HL-60/S4 (cell line): ENCODE results near the gene KRTAP10-3.
"Not testable (repeated sequence)": the region's sequence is repeated elsewhere in the genome, so short reads cannot be mapped to it uniquely, and the experiment has no call there.

Experiments used
- in situ Hi-C: fragments of 300-500 bp; cut with MboI; formaldehyde crosslinking; loops from 2 replicates; pipeline ENCODE4 v1.14.3; 2022; ENCODE audit warnings: low sequenced_read_pairs

Gene KRTAP10-3

DNA sequence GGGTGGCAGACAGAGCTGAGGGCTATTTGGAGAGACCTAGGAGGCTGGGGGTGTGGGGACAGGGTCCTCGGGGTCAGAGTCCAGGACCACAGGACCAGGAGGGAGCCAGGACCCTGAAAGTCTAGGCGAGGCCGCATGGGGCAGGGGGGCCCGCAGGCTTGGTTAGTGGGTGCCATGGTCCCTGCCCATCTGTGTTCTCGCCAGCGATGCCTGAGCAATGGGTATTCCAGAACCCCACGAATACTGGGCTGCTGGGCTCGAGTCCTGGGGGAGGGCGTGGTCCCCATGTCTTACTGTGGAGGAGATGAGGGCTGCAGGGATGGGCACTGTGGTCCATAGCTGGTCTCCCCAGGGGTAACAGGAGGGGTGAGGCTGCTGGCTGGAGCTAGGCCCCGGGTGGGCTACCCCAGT, 31.7 kb upstream of the KRTAP10-3 start:
- in situ Hi-C loops: no loop called here

GRCh38 chr21:44589586-44590305, 31.2 kb upstream of the KRTAP10-3 start:
- in situ Hi-C loops: no loop called here

DNA sequence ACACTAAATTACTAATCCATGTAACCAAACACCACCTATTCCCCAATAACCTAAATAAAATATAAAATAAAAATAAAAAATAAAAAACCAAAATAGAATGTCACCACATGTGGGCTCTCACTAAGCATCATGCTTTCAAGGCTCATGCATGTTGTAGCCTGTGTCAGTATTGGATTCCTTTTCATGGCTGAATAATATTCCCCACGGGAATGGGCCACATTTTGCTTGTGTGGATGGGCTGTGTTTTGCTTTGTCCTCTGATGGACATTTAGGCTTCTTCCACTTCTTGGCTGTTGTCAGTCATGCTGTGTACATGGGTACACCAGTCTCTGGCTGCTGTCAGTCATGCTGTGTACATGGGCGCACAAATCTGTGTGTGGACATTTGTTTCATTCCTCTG, 30.5 kb upstream of the KRTAP10-3 start:
- in situ Hi-C loops: no loop called here

DNA sequence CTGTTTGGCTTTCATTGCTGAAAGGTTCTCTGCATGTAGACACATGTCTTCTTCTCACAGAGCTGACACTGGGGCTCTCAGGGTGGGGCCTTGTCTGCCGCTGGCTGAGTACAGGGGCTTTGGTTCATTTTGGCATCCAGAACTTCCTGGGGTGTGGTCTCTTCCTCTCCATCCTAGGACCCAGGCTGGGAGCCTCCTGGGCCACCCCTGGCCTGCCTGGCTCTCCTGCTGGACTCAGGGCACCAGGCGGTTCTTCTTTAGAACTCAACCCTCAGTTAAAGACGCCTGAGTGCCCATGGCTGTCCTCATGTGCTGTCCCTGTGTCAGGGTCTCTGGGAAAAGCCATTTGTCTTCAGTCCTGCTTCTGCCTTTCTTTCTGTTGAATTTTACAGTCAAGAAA, 27.3 kb upstream of the KRTAP10-3 start:
- in situ Hi-C loops: no loop called here

DNA sequence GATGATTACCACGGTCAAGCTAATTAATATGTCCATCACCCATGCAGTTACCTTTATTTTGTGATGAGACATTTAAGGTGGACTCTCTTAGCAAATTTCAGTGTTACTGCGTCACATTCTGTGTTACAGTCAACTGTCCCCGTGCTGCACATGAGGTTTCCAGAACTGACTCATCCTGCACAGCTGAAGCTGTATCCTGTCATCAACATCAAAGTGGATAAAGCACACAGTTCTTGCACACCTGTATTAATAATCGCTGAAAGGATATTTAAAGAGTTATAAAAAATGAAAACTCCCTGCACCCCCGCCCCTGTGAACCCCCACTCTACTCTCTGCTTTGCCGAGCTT, 25.2 kb upstream of the KRTAP10-3 start:
- in situ Hi-C loops: no loop called here

DNA sequence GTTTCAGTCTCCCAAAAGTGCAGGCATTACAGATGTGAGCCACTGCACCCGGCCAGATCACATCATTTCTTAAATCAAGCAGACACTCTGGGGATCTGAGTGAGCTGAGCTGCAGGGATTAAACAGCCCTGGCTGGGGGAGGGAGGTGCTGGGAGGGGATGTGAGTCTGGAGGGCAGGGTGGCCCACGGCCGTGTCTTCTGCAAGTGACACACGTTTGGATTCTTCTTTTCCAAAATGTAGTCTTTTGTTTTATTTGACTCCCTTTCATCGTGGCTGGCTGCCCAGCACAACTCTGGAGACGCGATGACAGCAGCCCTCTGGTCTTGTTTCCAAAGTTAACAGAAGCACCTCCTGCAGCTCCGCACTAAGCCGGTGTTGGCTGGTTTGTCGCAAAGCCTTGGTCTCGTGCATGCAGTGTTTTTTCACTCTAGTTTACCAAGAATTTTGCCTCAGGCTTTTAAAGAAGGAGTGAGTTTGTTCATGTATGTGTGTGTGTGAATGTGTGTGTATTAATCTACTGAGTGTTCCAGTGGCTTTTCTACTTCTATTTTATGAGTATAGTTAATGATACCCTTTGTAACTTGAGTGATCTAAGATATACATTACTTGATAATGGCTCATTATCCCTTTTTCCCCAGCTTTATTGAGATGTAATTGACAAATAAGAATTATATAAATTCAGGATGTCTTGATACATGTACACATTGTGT, 24.6 kb upstream of the KRTAP10-3 start:
- in situ Hi-C loops: no loop called here

DNA sequence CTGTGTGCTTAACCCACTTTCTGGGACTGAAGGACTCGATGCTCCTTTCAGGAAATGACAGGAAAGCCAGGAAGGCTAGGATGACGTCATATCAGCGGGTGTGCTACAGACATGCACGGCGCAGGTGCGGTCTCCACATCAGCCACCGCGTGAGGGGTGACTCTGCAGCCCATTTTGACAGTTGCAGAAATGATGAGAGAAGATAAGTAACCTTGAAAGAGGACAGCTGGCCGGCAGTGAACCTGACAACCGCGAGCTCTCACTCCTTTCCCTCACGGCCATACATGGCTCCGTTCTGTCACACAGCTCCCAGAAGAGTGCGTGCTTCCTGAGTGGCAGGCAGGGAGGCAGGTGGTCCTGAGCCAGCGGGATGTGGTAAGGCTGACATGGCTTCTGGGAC, 23.5 kb upstream of the KRTAP10-3 start:
- in situ Hi-C loops: no loop called here

- in situ Hi-C loops: no loop called here
Observed at GRCh38 chr21:44581158-44581557, 22.6 kb upstream of the KRTAP10-3 start.

- in situ Hi-C loops: not testable (repeated sequence)
Observed at GRCh38 chr21:44580231-44580821, 21.7 kb upstream of the KRTAP10-3 start, which contains the start of gene KRTAP10-5. Gene KRTAP10-5, minus strand, starts transcription at chr21:44580604. Its CDS starts 26 bp downstream, at chr21:44580578.

- in situ Hi-C loops: no loop called here
Observed at GRCh38 chr21:44579833-44580144, 21.2 kb upstream of the KRTAP10-3 start.

- in situ Hi-C loops: no loop called here
Observed at GRCh38 chr21:44579056-44579832, 20.6 kb upstream of the KRTAP10-3 start.

- in situ Hi-C loops: no loop called here
Observed at GRCh38 chr21:44578371-44579055, 19.9 kb upstream of the KRTAP10-3 start.

- in situ Hi-C loops: no loop called here
Observed at GRCh38 chr21:44576025-44576420, 17.4 kb upstream of the KRTAP10-3 start.

GRCh38 chr21:44575307-44576024, 16.9 kb upstream of the KRTAP10-3 start:
- in situ Hi-C loops: no loop called here

- in situ Hi-C loops: no loop called here
Observed at GRCh38 chr21:44574457-44575306, 16.1 kb upstream of the KRTAP10-3 start.

DNA sequence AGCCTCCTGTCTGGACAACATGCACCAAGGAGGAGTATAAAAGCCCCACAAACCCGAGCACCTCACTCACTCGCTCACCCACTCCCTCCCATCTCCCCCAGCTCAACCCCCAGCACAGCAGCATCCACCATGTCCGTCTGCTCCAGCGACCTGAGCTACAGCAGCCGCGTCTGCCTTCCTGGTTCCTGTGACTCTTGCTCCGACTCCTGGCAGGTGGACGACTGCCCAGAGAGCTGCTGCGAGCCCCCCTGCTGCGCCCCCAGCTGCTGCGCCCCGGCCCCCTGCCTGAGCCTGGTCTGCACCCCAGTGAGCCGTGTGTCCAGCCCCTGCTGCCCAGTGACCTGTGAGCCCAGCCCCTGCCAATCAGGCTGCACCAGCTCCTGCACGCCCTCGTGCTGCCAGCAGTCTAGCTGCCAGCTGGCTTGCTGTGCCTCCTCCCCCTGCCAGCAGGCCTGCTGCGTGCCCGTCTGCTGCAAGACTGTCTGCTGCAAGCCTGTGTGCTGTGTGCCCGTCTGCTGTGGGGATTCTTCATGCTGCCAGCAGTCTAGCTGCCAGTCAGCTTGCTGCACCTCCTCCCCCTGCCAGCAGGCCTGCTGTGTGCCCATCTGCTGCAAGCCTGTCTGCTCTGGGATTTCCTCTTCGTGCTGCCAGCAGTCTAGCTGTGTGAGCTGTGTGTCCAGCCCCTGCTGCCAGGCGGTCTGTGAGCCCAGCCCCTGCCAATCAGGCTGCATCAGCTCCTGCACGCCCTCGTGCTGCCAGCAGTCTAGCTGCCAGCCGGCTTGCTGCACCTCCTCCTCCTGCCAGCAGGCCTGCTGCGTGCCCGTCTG, 15.2 kb upstream of the KRTAP10-3 start, which contains the start of gene KRTAP10-4:
KRTAP10-4 (plus strand) TSS at position 100 of the 827 bp plus-strand sequence; CDS start at position 130, 30 bp downstream.
- in situ Hi-C loops: not testable (repeated sequence)

- in situ Hi-C loops: no loop called here
Observed at GRCh38 chr21:44572959-44573583, 14.5 kb upstream of the KRTAP10-3 start.
